LNCAP (cell line): ENCODE results near the gene FAM110D.

Experiments
- CTCF ChIP-seq: fragments of 450-650 bp; IDR thresholded peaks from 2 replicates; pipeline ENCODE4 v1.5.1; 2017; ENCODE audit warnings: mild to moderate bottlenecking

Gene FAM110D

GRCh38 chr1:26126321-26127084 lies 32.4 kb upstream of the FAM110D start:
- TF ChIP-seq CTCF: no peak

- TF ChIP-seq CTCF: no peak
These were observed 31.4 kb upstream of the FAM110D start for GRCh38 chr1:26127235-26128163.

GRCh38 chr1:26129778-26130177 lies 29.1 kb upstream of the FAM110D start:
- no peak for TF ChIP-seq CTCF

- TF ChIP-seq CTCF: no peak
These were observed 28.2 kb upstream of the FAM110D start for GRCh38 chr1:26130695-26131094.

GRCh38 chr1:26132128-26132833 lies 26.6 kb upstream of the FAM110D start:
- TF ChIP-seq CTCF: no peak

- TF ChIP-seq CTCF: no peak
These were observed 26.1 kb upstream of the FAM110D start for GRCh38 chr1:26132834-26133167.

- no peak for TF ChIP-seq CTCF
These were observed 24.4 kb upstream of the FAM110D start for GRCh38 chr1:26134466-26134865.
